HG02943 (cell line): Measurements from ENCODE around the gene TRAPPC14.

Experiments
- ATAC-seq: cut with Tn5 transposase; IDR thresholded peaks from one replicate; pipeline ENCODE4 v1.9.1; 2021; ENCODE audit warnings: mild to moderate bottlenecking, low read depth, moderate library complexity; ENCODE audit not compliant: unreplicated experiment

TRAPPC14 gene

DNA sequence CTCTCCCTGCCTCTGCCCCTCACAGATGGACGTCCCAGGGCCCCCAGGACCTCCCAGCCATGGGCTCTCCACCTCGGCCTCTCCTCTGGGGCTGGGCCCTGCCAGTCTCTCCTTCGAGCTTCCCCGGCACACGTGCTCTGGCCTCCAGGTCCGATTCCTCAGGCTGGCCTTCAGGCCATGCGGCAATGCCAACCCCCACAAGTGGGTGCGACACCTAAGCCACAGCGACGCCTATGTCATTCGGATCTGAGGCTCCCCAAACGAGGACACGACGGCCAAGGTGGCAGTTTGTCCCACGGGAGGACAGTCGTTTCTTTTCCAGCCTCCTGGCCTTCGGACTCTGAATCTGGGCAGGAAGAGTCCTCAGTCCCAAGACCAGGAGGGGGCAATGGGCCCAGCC, 51.9 kb downstream of the TRAPPC14 start:
- ATAC-seq, result no peak

DNA sequence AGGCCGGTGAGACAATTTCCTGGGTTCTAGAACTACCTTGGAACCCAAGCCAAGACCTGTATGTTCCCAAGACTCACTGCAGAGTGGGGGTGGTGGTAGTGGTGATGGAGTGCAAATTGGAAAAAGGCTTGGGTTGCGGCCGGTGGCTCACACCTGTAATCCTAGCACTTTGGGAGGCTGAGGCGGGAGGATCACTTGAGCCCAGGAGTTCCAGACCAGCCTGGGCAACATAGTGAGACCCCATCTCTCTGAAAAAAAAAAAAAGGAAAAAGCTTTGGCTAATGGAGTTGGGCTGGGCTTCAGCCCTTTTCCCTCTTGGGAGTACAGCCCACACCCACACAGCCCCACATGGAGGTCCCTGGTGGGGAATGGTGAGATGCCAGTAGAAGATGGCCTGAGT, 53.0 kb downstream of the TRAPPC14 start:
- no peak for ATAC-seq
